Mesodermal cell (in vitro differentiated cells): ENCODE data around the gene TPP1.
A peak's percentile ranks its signal among the peaks of the same experiment; 100 is the strongest.

Experiments used
- H3K27ac ChIP-seq: 2 replicates; pipeline ENCODE4 v1.7.0; 2013; ENCODE audit warnings: mild to moderate bottlenecking, low read depth, low read length, moderate library complexity; ENCODE audit not compliant: severe bottlenecking
- H3K36me3 ChIP-seq: 2 replicates; pipeline ENCODE4 v1.7.1; 2013; ENCODE audit warnings: mild to moderate bottlenecking, low read length, moderate library complexity; ENCODE audit not compliant: control insufficient read depth, insufficient read depth
- H3K4me1 ChIP-seq: one replicate; pipeline ENCODE4 v1.7.1; 2013; ENCODE audit warnings: mild to moderate bottlenecking, low read length; ENCODE audit not compliant: insufficient read depth, control insufficient read depth, poor library complexity, severe bottlenecking
- H3K4me3 ChIP-seq: 2 replicates; pipeline ENCODE4 v1.7.0; 2013; ENCODE audit warnings: low read length, control low read depth, mild to moderate bottlenecking; ENCODE audit not compliant: insufficient read depth, poor library complexity, severe bottlenecking; ENCODE audit errors: extremely low read depth
- H3K9me3 ChIP-seq: 2 replicates; pipeline ENCODE4 v1.7.1; 2013; ENCODE audit warnings: mild to moderate bottlenecking, low read length, moderate library complexity; ENCODE audit not compliant: control insufficient read depth
- WGBS, 2 experiments: methylation state at CpG; one replicate each; pipeline ENCODE4 v1.1.5; 2013; ENCODE audit warnings: missing lambda C conversion rate in 2 of 2; ENCODE audit not compliant: insufficient coverage in 2 of 2; 5-methylcytosine and 5-hydroxymethylcytosine counted together

TPP1 gene

GRCh38 chr11:6626971-6627761, 7.9 kb upstream of the TPP1 start:
- peaks cover 85% of the 10 kb centered on the region for H3K36me3 ChIP-seq
- H3K4me3 ChIP-seq, result no peak overlapping the region
- no peak overlapping the region for H3K27ac ChIP-seq
- 88 to 89% methylated on average over 17 to 19 of the region's 19 CpGs for whole genome bisulfite sequencing, 2 experiments
- H3K4me1 ChIP-seq, result no peaks in the 10 kb centered on the region
- H3K9me3 ChIP-seq, result no peaks in the 10 kb centered on the region

GRCh38 chr11:6625832-6626420, 6.7 kb upstream of the TPP1 start:
- WGBS, 2 experiments, result 94 to 96% methylated on average over 16 to 17 of the region's 17 CpGs
- H3K4me3 ChIP-seq, result no peak overlapping the region
- H3K36me3 ChIP-seq, result peaks cover 73% of the 10 kb centered on the region
- no peaks in the 10 kb centered on the region for H3K9me3 ChIP-seq
- H3K4me1 ChIP-seq, result no peaks in the 10 kb centered on the region
- no peak overlapping the region for H3K27ac ChIP-seq

- Histone ChIP-seq H3K27ac (no peak overlapping the region), H3K4me1 (no peaks in the 10 kb centered on the region), H3K9me3 (no peaks in the 10 kb centered on the region), H3K4me3 (no peak overlapping the region), H3K36me3 (peaks cover 68% of the 10 kb centered on the region)
- 95 to 97% methylated on average over 9 to 11 of the region's 12 CpGs for WGBS, 2 experiments
Measured at GRCh38 chr11:6625156-6625831, 6.1 kb upstream of the TPP1 start.

- peaks cover 54% of the 10 kb centered on the region for H3K36me3 ChIP-seq
- H3K4me3 ChIP-seq, result no peak overlapping the region
- H3K27ac ChIP-seq, result no peak overlapping the region
- H3K4me1 ChIP-seq, result no peaks in the 10 kb centered on the region
- WGBS, 2 experiments, result 91 to 96% methylated on average over 26 to 31 of the region's 31 CpGs
- H3K9me3 ChIP-seq, result no peaks in the 10 kb centered on the region
Measured at GRCh38 chr11:6623391-6624363, 4.5 kb upstream of the TPP1 start.

GRCh38 chr11:6622261-6623171, 3.3 kb upstream of the TPP1 start:
- H3K4me3 ChIP-seq, result no peak overlapping the region
- 92 to 94% methylated on average over 17 to 19 of the region's 24 CpGs for WGBS, 2 experiments
- H3K4me1 ChIP-seq, result peaks cover 10% of the 10 kb centered on the region
- H3K9me3 ChIP-seq, result no peaks in the 10 kb centered on the region
- H3K27ac ChIP-seq, result no peak overlapping the region
- H3K36me3 ChIP-seq, result peaks cover 44% of the 10 kb centered on the region

DNA sequence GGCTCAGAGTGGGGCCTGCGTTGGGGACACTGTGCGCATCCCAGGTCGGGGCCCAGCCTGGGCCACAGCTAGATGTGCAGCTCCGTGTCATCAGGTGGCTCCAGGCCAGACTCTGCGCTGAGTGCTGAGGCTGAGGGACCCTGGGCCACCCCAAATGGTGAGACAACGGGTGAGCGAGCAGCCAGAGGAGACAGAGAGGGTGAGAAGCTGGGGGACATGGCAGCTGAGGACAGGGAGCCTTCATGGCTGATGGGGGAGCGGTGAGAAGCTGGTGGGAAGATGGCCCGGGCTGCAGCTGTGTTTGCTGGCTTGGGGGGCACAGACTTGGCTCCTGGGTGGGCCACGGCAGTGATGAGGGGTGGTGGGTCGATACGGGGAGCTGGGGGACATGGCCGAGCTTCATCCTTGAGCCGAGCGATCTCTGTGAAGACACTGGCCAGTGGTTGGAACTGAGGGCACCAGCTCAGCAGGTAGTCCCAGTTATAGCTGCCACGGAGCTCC, 2.5 kb upstream of the TPP1 start:
- Histone ChIP-seq H3K4me1 (peaks cover 17% of the 10 kb centered on the region), H3K4me3 (no peak overlapping the region), H3K27ac (no peak overlapping the region), H3K9me3 (no peaks in the 10 kb centered on the region), H3K36me3 (peaks cover 41% of the 10 kb centered on the region)
- 93 to 97% methylated on average over 15 to 16 of the region's 16 CpGs for WGBS, 2 experiments

DNA sequence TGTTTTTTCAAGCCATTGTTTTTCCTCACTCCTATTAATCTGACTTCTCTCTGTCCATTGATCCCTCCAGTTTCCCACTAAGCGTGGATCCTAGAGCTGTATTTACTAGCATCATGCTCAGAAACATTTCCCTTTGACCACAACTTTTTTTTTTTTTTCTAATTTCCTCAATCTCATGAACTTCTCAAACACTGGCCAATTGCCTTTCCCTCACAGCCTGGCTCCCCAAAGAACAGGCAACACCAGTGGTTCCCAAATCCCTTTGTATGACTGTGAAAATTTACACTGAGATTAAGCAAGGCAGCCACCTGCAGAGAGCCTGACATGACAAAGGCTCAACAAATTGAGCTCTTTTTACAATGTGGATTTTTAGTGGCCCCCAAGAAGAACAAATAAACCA, 1.4 kb upstream of the TPP1 start:
- Histone ChIP-seq H3K4me1 (peaks cover 17% of the 10 kb centered on the region), H3K9me3 (no peaks in the 10 kb centered on the region), H3K27ac (no peak overlapping the region), H3K4me3 (no peak overlapping the region), H3K36me3 (peaks cover 35% of the 10 kb centered on the region)
- 100% methylated on average over 1 of the region's 1 CpG for WGBS, 2 experiments

GRCh38 chr11:6618117-6619003, 862 bp downstream of the TPP1 start:
- WGBS, 2 experiments, result 61 to 66% methylated on average over 11 to 12 of the region's 15 CpGs
- Histone ChIP-seq H3K9me3 (no peaks in the 10 kb centered on the region), H3K4me3 (peak overlapping the region; percentile 71), H3K36me3 (peaks cover 35% of the 10 kb centered on the region), H3K27ac (peak overlapping the region; percentile 81), H3K4me1 (peaks cover 17% of the 10 kb centered on the region)

DNA sequence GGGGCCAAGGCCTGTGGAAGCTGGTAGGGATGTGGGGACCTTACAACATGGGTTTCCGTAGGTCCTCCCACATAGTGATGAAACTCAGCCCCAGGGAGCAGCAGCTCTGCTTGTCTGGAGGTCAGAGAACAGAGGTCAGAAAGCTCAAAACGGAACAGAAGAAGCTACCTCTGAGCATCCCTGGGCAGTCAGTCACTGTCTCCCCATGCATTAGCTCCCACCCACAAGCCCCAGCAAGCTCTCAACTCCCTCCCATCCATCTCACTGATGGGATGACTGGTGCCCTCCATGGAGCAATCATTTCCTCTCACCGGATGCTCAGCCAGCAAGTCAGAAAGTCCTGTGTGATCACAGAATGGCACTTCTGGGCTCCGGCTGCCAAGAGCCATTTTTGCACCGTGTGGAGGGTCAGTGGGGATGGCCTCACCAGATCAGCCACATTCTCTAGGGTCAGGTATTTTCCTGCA, 1.9 kb downstream of the TPP1 start:
- WGBS, 2 experiments, result 97 to 98% methylated on average over 5 of the region's 5 CpGs
- H3K27ac ChIP-seq, result peak overlapping the region; percentile 81

More for the DNA sequence above, 1.9 kb downstream of the TPP1 start:
- Histone ChIP-seq H3K36me3 (peaks cover 27% of the 10 kb centered on the region), H3K9me3 (no peaks in the 10 kb centered on the region), H3K4me1 (peaks cover 25% of the 10 kb centered on the region), H3K4me3 (no peak overlapping the region)
